Measurements from ENCODE around the gene ABHD17A.

ABHD17A gene

DNA sequence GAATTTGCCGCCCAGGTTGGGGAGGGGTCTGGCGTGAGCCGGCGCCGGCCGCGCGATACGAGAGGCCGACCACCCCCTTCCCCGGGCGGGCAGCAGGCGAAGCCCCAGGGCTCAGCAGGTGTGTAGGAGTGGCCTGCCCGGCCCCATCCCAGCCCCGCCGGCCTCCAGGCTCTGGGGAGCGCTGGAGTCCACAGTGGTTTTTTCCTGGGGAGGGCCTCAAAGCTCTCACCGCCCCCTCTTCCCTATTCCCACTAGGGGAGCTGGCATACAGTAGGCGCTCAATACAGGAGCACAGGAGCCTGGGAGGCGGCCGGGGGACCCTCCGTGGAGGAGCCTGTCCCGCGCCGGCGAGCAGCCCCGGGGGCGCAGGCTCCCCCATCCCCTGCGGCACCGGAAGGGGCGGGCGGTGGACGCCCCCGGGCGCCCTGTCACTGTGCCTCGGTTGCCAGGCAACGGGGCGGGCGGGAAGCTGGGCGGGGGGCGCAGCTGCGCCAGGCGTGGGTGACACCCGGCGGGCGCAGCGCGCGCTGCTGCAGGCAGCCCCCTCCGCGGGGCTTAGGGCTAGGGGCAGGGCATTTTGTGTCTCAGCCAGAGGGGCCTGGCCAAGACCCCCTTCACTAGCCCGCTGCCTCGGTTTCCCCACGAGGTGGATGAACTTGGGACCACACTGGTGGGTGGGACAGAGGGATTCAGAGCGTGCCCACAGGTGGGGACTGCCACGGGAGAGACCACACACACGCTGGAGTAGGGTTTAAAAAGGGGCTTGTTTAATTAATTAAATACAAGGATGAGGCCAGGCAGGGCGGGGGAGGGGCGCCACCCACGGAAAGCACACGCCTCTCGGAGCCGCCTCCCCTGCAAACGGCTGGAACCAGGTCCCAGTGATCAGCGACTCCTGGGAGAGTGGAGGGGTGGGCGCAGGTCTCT, 33.4 kb downstream of the ABHD17A start:
- DNase-seq, result no peak

DNA sequence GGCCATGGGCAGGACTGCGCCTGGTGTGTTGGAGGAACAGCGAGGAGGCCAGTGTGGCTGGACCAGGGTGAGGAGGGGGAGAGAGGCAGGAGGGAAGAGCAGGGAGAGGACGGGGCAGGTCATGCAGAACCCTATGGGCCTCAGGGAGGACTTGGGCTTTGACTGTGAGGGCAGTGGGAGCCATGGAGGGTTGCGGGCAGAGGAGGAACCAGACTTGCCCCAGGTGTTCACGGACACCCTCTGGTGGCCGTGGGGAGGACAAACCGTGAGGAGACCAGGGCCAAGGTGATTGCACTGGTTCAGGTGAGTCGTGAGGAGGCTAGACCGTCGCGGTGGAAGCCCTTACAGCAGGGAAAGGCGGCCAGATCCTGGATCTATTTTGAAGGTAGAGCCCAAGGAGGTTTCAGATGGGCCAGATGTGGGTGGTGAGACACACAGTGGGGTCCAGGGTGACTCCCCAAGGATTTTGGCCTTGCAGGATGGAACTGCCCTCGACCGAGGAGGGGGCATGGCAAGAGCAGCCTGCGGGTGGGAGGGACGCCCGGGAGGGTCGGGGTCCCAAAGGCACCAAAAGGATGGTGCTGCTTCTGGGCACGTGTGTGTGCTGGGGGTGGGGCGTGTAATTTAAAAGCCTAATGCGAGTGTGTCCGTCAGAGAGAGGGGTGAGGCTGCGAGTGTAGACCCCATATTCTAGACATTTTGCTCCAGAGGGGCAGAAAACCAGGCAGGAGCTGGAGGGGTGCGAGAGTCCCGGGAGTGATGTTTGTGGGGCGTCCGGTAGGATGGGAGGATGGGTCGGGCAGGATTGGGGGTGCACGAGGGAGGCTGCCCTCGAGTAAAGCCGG, 34.3 kb downstream of the ABHD17A start:
- DNase-seq, result no peak

DNA sequence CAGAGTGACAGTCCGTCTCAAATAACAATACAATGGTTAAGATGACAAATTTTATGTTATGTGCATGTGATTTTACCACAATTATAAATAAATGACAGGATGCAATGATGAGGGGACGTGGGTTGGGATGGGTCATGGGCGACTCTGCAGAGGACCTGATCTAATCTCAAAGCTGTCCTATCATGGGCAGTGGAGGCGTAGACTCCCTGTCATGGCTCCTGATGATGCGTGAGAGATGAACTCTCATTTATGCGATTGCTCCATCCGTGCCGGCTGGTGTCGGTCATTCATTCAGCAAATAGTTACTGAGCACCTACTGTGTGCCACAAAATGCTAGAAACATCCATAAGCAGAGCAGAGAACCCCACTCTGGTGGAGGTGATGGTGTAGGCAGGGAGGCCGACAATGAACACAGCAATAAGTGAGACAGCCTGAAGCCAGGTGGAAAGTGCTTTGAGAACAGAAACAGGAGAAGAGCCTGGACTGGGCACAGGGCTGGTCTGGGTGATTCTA, 35.4 kb downstream of the ABHD17A start:
- DNase-seq, result no peak

DNA sequence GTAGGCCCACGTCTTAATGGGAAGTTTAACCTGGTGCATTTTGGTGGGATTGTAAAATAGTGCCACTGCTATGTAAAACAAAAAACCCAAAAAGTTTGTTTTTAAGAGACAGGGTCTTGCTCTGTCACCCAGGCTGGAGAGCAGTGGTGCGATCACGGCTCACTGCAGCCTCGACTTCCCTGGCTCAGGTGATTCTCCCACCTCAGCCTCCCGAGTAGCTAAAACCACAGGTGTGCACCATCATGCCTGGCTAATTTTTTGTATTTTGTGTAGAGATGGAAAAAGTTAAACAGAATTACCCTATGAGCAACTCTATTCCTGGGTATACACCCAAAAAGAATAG, 36.2 kb downstream of the ABHD17A start:
- DNase-seq, result no peak

DNA sequence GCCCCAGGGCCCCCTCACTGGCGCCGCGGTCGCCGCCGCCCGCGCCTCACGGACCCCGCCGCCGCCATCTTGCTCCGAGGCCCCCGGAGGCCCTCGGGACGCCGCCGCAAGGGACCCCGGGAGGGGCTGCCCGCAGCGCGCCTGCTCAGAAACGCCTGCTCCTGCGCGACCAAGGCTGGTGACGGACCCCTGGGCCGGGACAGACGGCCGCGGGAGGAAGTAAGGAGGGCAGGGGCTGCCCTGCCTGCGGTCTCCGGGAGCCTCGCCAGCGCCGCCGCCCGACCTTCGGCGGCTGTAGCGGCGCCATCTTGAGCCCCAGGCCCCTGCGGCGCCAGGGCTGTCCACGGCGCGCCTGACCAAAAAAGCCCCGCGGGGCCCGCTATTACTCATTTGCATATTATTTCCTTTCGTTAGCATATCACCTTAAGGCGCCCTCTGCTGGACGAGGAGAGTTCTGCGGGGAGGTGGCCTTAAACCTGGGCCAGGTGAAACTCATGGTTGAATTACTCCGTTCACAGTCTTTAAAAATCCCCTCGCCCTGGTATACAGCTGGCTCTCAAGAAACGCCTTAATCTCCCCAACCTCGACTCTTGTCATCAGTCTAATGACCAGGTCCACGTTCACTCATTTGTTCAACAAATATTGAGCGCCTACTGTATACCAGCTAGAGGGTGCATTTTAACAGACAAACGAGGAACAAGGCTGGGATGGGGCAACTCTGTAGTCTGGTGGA, 36.7 kb downstream of the ABHD17A start, which contains the start of gene REXO1:
TSS of gene REXO1 (minus strand) at position 85 of the 733 bp plus-strand sequence. CDS start 125 bp downstream, outside the sequence.
- DNase-seq, result peak; percentile 95

DNA sequence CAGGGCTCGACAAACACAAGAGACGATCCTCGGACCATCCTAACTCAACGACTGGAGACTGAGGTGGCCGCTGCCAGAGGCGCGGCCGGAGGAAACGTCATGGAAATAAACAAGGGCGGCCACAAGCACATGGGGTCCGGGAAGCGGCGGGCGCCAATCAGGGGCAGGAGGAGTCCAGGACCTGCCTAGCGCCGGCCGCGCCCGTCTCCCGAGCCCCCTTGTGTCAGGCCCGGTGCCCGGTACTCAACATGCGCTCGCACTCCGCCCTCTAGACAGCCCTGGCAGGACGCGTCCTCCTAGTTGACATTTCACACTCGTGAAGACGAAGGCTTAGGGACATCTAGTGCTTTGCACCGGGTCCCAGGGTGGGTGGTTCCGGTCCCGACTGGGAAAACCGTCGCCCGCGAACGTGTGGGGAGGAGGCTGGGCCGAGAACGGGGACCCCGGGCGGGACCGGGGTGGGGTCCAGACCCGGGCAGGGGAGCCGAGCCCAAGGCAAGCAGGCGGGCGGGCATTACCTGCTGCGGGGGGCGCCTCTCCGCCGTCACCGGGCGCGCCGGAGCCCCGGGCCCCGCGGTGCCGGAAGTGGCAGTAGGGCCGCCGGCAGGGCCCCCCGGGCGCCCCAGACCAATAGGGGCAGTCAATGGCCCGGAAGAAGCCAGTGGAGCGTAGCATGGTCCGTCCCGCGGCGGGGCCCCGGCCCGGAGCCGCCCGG, 37.5 kb downstream of the ABHD17A start:
- DNase-seq, result peak; percentile 53

DNA sequence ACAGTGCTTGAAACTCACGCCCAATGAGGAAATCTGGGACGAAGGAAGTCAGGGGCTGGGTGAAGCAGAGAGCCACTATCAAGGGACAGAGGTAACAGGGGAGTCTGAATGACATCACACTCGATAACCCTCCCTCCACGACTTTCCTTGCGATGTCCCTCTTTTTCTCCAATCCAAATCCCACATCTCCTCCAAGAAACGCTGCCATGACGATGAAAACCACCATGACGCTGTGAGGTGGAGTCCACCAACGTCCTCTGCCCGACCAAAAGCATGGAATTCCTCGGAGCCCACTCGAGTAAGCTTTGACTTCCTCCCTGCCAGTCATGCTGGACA, 38.0 kb downstream of the ABHD17A start:
- DNase-seq, result no peak

DNA sequence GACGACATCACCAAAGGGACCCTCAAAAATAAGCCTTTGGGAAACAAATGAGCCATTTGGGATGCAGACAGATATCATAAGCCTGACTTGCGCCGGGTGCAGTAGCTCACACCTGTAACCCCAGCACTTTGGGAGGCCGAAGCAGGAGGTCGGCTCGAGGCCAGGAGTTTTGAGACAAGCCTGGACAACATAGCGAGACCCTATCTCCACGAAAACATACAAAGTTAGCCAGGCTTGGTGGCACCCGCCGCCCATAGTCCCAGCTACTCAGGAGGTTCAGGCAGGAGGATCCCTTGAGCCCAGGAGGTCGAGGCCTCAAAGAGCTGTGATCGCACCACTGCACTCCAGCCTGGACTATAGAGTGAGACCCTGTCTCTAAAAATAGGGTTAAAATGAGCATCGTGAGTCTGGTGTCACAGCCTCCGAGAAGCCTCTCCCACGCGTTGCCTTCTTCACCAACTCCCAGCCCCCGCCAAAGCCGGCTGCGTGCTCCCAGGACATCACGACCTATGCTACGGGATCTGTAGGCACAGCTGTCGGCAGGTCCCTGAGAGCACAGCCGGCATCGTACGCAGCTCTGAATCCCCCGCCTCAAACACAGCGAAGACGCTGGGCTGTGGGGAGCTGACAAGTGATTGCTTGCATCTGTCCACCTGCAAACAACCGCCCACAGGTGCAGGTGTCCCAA, 38.6 kb downstream of the ABHD17A start:
- no peak for DNase-seq

DNA sequence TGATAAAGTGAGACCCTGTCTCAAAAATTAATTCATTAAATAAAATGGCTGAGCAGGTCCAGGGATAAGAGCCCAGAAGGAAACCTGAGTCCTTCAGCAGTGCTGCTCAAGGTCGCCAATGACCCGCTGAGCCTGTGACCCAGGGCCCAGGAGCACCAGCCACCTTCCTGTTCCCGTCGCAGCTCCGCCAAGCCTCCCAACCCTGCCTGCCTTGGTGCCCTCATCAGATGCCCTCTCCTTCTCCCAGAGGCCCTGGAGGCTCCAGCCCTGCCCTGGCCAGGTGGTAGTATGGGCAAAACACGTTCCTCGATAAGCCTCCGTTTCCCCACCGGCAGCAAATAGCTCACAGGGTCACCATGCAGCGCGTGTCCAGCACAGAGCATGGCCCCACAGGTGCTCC, 39.7 kb downstream of the ABHD17A start:
- DNase-seq, result no peak

DNA sequence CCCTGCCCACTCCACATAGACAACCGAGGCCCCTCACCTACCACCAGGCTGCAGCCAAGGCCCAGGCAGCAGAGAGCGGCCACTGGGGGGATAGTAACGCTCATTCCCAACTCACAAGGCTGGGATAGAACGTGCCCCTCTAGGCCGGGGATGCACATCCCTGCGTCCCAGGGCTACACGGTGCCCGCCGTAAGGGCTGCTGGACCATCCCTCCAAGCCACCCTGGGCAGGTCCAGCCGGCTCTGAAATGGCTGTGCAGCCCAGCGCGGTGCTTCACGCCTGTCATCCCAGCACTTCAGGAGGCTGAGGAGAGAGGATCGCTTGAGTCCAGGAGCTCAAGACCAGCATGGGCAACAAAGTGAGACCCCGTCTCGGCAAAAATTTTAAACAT, 40.2 kb downstream of the ABHD17A start:
- DNase-seq, result no peak

DNA sequence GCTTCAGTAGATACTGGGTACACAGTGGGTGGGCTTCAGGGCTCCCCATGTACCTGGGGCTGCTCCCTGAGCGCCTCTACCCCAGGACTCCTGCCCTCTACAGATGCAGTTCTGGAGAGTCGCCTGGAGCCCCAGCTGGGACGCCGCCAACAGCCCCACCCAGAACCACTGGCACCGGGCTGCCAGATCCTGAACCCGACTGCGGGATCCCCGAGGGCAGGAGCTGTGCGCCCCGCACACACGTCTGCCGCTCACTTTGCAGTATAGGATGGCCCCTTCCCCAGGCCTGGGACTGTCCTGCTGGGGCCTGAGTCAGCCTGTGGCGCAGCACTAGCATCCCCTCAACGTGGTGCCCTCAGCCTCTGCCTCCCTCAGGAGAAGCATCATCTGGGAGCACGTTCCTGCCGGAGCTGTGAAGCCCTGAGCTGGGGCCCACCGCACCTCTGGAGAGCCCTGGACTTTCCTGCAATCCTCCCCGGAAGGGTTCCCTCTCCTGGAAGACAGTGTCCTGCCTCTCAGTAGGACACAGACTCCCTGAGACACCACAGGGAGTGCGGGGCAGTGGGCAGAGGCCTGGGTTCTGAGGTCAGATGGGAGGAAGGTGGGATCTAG, 40.7 kb downstream of the ABHD17A start:
- no peak for DNase-seq

DNA sequence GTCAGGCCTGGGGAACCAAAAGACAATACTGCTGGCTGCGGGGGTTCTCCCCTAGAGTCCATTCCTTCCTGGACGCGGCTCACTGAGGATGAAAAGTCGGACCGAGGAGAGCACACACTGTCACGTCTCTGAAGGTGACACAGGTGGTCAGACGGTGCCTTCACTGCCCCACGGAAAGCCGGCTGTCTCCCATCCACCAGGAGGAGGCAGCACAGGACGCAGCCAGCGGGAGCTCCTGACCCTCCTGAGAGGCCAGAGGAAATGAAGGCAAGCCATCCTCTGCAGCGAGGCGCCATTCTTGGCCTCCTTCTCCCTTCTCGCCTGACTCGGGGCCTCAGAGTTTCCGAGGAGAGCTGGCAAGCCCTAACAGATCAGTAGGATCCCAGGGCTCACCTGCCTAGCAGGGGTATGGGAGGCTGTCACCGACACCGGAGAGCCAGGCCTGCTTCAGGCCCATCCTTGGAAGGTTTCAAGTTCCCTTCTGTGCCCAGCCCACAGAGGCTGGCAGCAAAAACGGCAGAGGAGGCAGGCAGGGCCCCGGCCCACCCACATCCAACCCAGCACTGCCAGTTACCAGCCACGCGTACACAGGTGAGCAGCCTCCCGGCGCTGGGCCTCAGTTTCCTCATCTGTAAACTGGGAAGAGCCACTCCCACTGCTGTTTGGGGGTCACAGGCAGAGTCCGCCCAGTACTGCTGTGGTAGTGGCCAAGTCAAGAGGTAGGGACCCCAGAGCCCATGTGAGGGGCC, 41.5 kb downstream of the ABHD17A start:
- DNase-seq, result no peak

DNA sequence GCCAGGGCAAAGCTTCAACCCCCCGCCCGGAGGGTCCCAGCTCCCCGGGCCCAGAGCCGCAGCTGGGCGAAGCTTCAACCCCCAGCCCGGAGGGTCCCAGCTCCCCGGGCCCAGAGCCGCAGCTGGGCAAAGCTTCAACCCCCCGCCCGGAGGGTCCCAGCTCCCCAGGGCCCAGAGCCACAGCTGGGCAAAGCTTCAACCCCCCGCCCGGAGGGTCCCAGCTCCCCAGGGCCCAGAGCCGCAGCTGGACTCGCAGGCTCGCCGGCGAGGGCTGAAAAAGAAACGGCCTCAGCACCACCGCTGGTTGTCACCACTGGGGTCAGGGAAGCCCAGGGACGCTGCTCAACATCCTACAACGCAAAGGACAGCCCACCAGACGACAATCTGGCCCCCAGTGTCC, 42.2 kb downstream of the ABHD17A start:
- no peak for DNase-seq

DNA sequence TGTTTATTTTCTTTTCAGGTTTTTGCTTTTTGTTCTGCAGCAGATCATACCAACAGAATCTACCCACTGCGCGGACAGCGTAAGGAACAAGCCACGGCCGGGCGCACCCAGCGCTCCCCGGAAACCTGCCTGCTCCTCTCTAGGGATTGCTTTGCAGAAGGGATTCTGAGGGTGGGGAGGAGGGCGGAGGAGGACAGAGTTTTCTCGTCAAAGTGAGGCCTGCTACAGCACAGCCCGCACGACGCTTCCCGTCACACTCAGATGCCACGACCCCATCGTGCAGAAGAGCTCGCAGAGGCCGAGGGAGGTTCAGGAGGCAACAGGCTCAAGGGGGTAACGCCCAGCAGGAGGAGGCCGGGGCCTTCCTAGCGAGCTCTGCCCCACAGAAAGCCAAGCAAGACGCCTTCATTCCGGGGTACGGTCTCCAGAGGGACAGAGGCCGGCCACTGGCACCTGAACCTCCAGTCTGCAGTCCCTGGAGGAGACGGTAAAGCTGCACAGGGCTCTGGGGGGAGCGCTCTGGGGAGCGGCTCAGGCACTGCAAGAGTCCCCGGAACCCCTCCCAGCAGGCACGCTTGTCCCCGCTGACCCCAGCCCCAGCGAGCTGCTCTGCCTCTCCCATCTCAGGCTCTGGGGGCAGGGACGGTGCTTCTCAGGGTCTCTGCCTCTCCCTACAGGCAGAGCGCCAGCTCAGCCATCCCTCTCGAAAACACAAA, 43.9 kb downstream of the ABHD17A start:
- no peak for DNase-seq

DNA sequence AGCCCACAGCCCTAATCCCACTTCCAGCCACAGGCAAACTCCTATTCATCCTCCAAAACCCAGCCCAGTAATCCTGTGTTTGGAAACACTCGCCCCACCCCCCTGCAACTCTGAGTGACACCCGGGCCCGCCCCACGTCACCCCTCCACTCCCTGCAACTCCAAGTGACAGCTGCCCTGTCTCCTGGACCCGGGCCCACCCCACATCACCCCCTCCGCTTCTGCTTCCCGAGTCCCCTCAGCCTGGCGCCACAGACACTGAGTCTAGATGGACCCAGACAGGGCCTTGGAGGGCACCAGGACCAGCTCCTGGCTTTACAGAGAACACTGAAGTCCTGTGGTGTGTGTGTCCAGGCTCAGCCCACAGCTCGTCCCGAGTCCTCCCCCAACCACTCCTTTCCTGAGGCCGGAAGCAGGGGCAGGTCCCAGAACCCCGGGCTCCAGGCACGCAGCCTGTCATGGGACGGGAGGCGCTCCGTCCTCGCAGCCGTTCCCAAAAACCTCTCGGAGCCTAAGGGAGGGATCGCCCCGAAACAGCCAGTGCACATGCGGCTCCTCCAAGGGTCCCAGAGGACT, 44.7 kb downstream of the ABHD17A start:
- no peak for DNase-seq

DNA sequence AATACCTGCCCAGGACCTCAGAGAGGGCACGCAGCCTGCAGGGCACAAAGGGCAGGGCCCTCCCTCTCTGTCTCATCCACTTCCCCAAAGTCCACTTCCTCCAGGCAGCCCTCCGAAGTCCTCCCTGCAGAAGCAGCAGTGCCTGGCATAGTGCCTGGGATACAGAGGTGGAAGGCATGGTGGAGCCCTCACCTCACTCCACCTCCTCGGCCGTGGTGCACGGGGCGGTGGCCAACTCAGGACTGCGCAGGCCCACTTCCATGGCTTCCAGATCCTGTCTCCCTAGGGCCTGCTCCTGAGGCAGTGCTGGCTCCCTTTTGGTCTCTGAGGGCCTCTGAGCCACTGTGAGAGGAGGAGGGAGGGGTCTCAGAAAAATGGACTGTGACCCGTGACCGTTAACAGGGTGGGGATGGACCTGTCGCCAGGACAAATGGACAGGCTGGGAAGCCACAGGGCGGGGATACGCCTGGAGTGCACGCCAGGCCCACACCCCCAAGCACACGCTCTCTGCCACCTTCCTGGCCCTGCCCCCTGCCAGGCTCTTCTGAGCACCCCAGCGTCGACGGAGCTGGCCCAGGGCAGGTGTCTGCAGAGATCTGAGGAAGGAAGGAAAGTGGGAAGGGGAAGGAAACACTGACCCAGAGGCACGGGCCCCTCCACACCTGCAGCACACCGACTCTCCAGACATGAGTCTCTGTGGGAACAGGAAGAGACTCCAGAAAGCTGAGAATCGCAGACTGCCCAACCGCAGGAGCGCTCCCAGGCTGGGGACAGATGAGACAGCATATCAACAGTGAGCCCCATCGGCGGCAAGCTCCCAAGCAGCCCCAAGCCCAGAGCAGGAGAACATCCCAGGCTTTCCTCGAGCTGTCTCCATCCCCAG, 45.4 kb downstream of the ABHD17A start:
- no peak for DNase-seq

DNA sequence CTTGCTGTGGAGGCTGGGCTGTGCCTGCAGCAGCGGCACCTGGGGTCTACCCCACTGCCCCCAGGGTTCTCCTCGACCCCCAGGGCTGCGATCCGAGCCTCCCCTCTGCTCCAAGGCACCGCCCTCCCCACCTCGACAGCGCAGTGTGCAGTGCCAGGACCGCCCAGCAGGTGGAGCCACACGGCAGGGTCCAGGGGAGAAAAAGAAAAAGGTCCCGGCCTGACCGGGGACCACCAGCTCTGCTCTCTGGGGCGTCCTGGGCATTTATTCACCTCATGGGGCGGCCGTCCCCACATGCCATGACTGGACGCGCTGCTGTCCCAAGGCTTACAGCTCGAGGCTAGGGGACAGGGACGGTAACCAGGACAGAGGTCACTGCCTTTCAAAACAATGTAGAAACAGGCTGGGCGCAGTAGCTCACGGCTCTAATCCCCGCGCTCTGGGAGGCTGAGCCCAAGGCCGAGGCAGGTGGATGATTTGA, 47.6 kb downstream of the ABHD17A start:
- peak; percentile 26 for DNase-seq

DNA sequence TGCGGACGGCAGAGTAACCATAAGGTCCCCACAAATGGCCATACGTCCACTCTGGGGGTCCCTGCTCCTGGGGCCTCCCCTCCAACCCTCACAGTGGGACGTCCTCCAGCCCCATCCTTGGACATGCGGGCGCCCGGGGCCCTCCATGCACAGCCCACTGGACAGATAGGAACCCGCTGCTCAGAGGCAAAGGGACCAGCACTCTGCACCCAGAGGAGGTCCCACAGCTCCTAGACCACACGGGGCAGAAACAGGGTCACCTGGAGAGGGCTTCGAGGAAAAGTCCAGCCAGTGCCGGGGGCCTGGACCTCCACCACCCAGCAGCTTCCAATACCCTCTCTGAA, 48.1 kb downstream of the ABHD17A start:
- DNase-seq, result no peak

Measured in inflammatory macrophage treated with lipopolysaccharide for 4 hours (primary cell).